Mesenteric fat pad (tissue), 1 donor: ENCODE measurements around the gene KCNK4. TPM values are rescaled to one million over a fixed set of nuclear protein-coding genes. Genes with fewer than 3 reads are reported as not detected.
"Not testable (repeated sequence)": the region's sequence is repeated elsewhere in the genome, so short reads cannot be mapped to it uniquely, and the experiment has no call there.

Experiments
- DNase-seq: peaks from one replicate; pipeline ENCODE4 v3.0.0-alpha.2; 2020; ENCODE audit warnings: low spot score
- long read RNA-seq: library from polyadenylated mRNA; unstranded; transcript quantifications from one replicate; pipeline ENCODE4 v2.0.0, GENCODE V29; 2020
- total RNA-seq: library from RNA; stranded (reverse); fragmentation: NEBNext Ultra II Directional; extraction: Animal tissue kit (Norgen Biotek cat#: 25700); gene quantifications from one replicate; pipeline ENCODE4 v1.2.1, GENCODE V29; 2021
- donor health status: DM: yes; HTN: yes; CAD: no.

Gene KCNK4
- not detected for total RNA-seq
- long read RNA-seq, partial matches to known transcripts: 0 of 1 reads
- long read RNA-seq, other reads (novel, unspliced or antisense): 1 of 1 reads

- no peak for DNase-seq
These were observed at the start of gene KCNK4 for GRCh38 chr11:64291262-64291751. Gene KCNK4 (plus strand): TSS chr11:64291302. CDS start chr11:64293019, 1,717 bp downstream.

GRCh38 chr11:64241491-64242374 lies 49.4 kb upstream of the KCNK4 start:
- no peak for DNase-seq

GRCh38 chr11:64243236-64243854 lies 47.8 kb upstream of the KCNK4 start:
- no peak for DNase-seq

- DNase-seq: no peak
These were observed 47.0 kb upstream of the KCNK4 start for GRCh38 chr11:64244107-64244506.

GRCh38 chr11:64244966-64245365 lies 46.1 kb upstream of the KCNK4 start:
- no peak for DNase-seq

GRCh38 chr11:64245401-64245796 lies 45.7 kb upstream of the KCNK4 start:
- no peak for DNase-seq

- DNase-seq: no peak
These were observed 45.1 kb upstream of the KCNK4 start for GRCh38 chr11:64245797-64246620.

GRCh38 chr11:64246621-64246870 lies 44.6 kb upstream of the KCNK4 start:
- DNase-seq: not testable (repeated sequence)

- DNase-seq: no peak
These were observed 44.0 kb upstream of the KCNK4 start, which contains the start of gene PPP1R14B for GRCh38 chr11:64246871-64247728. Gene PPP1R14B (minus strand): TSS chr11:64246943. CDS start chr11:64246673, 270 bp downstream.

- no peak for DNase-seq
These were observed 43.2 kb upstream of the KCNK4 start for GRCh38 chr11:64247729-64248531.

- DNase-seq: no peak
These were observed 42.5 kb upstream of the KCNK4 start for GRCh38 chr11:64248578-64248977.

- DNase-seq: no peak
These were observed 42.1 kb upstream of the KCNK4 start for GRCh38 chr11:64249038-64249437.

- no peak for DNase-seq
These were observed 41.3 kb upstream of the KCNK4 start for GRCh38 chr11:64249563-64250414.

GRCh38 chr11:64250415-64251015 lies 40.6 kb upstream of the KCNK4 start:
- no peak for DNase-seq

GRCh38 chr11:64251016-64251752 lies 39.9 kb upstream of the KCNK4 start, which contains the start of gene PLCB3:
Gene PLCB3 (plus strand): TSS chr11:64251530. CDS start chr11:64251650, 120 bp downstream.
- DNase-seq: no peak

GRCh38 chr11:64251753-64252002 lies 39.4 kb upstream of the KCNK4 start:
- no peak for DNase-seq

GRCh38 chr11:64252003-64252872 lies 38.9 kb upstream of the KCNK4 start:
- no peak for DNase-seq
